ENCODE data around the gene CIAO1.
"Not testable (repeated sequence)": the region's sequence is repeated elsewhere in the genome, so short reads cannot be mapped to it uniquely, and the experiment has no call there.

GRCh38 chr2:96219959-96220358 lies 46.1 kb upstream of the CIAO1 start:
- TF ChIP-seq CTCF (conservative IDR thresholded peaks at IDR 0.05; ENCODE audit: low read depth, low read length); CEBPB (IDR thresholded peaks at IDR 0.05; ENCODE audit: low read depth, low read length); ELK1 (IDR thresholded peaks at IDR 0.05; ENCODE audit: borderline replicate concordance, low read depth, low read length); USF2 (IDR thresholded peaks at IDR 0.05; ENCODE audit: low read depth, low read length); RFX5 (IDR thresholded peaks at IDR 0.05; ENCODE audit: low read depth, low read length); POLR2A (IDR thresholded peaks at IDR 0.05; ENCODE audit: low read depth, low read length); SMC3 (IDR thresholded peaks at IDR 0.05; ENCODE audit: low read depth, low read length); RCOR1 (IDR thresholded peaks at IDR 0.05; ENCODE audit: insufficient replicate concordance, low read length); CHD1 (IDR thresholded peaks at IDR 0.05; ENCODE audit: low read depth, low read length); RAD21 (IDR thresholded peaks at IDR 0.05; ENCODE audit: low read length); NFE2L2 (IDR thresholded peaks at IDR 0.05; ENCODE audit: low read depth, low read length); MAZ (IDR thresholded peaks at IDR 0.05; ENCODE audit: borderline replicate concordance, low read depth, low read length); FOS (IDR thresholded peaks at IDR 0.05; ENCODE audit: low read depth, low read length); MAFK (IDR thresholded peaks at IDR 0.05; ENCODE audit: low read depth, low read length): not testable (repeated sequence)

Measured in IMR-90 (cell line).